ENCODE measurements around the gene SPG7.

SPG7 gene

GRCh38 chr16:89534252-89534756 lies 26.1 kb downstream of the SPG7 start:
- TF ChIP-seq ZNF560 (tag by site-specific recombination; IDR thresholded peaks at IDR 0.05; ENCODE audit: borderline replicate concordance) (no peak), ZNF324 (tag by site-specific recombination; IDR thresholded peaks at IDR 0.05) (no peak), ZNF223 (tag by site-specific recombination; IDR thresholded peaks at IDR 0.05) (no peak), ZNF18 (tag by site-specific recombination; IDR thresholded peaks at IDR 0.05) (no peak), ZNF704 (tag by site-specific recombination; IDR thresholded peaks at IDR 0.05) (no peak), ZNF513 (tag by site-specific recombination; IDR thresholded peaks at IDR 0.05) (no peak), ZNF146 (tag by site-specific recombination; IDR thresholded peaks at IDR 0.05) (no peak), HOXA7 (CRISPR knock-in tag; IDR thresholded peaks at IDR 0.05; ENCODE audit: borderline replicate concordance) (no peak), SP2 (tag by site-specific recombination; IDR thresholded peaks at IDR 0.05) (no peak)
- ChIA-PET CTCF (no interaction called here), POLR2A (interaction anchor here (0.5 kb wide), 1 partner anchor 25 kb away, joined by 3 read pairs; no protein-coding TSS in a partner anchor)
- Histone ChIP-seq H3K4me1 (ENCODE audit: control insufficient read depth, insufficient read depth, low read length) (no peaks in the 10 kb centered on the region), H3K36me3 (ENCODE audit: control insufficient read depth in 2 of 2, insufficient read depth in 1 of 2, low read length in 2 of 2) (peaks cover 19 to 91% of the 10 kb centered on the region in 2 experiments; a peak in 2 of 3 replicates), H3K9me3 (ENCODE audit: control insufficient read depth, insufficient read depth, low read depth, low read length) (no peaks in the 10 kb centered on the region), H3K4me3 (ENCODE audit: low read depth, low read length) (no peak overlapping the region), H3K27ac (ENCODE audit: extremely low read depth, low read depth, low read length) (no peak overlapping the region)

GRCh38 chr16:89536371-89536770 lies 28.2 kb downstream of the SPG7 start:
- TF ChIP-seq RBAK (tag by site-specific recombination; IDR thresholded peaks at IDR 0.05), result no peak
- TF ChIP-seq KLF8 (tag by site-specific recombination; IDR thresholded peaks at IDR 0.05), result peak; percentile 31; the same call in 1 of the 2 replicates
- TF ChIP-seq ZBTB49 (tag by site-specific recombination; IDR thresholded peaks at IDR 0.05; ENCODE audit: low read depth), result no peak
- Histone ChIP-seq H3K36me3 (ENCODE audit: control insufficient read depth in 2 of 2, insufficient read depth in 1 of 2, low read length in 2 of 2) (peaks cover 15 to 90% of the 10 kb centered on the region in 2 experiments; a peak in 2 of 3 replicates), H3K27ac (ENCODE audit: extremely low read depth, low read depth, low read length) (no peak overlapping the region), H3K4me1 (ENCODE audit: control insufficient read depth, insufficient read depth, low read length) (no peaks in the 10 kb centered on the region), H3K9me3 (ENCODE audit: control insufficient read depth, insufficient read depth, low read depth, low read length) (no peaks in the 10 kb centered on the region), H3K4me3 (ENCODE audit: low read depth, low read length) (no peak overlapping the region)
- CTCF ChIA-PET, result no interaction called here
- POLR2A ChIA-PET, result no interaction called here

- Histone ChIP-seq H3K4me3 (ENCODE audit: low read depth, low read length) (no peak overlapping the region), H3K9me3 (ENCODE audit: control insufficient read depth, insufficient read depth, low read depth, low read length) (no peaks in the 10 kb centered on the region), H3K27ac (ENCODE audit: extremely low read depth, low read depth, low read length) (no peak overlapping the region), H3K4me1 (ENCODE audit: control insufficient read depth, insufficient read depth, low read length) (no peaks in the 10 kb centered on the region), H3K36me3 (ENCODE audit: control insufficient read depth in 2 of 2, insufficient read depth in 1 of 2, low read length in 2 of 2) (peaks cover 11 to 90% of the 10 kb centered on the region in 2 experiments; a peak in 2 of 3 replicates)
- ChIA-PET CTCF (interaction anchor here (0.8 to 0.9 kb wide), 2 partner anchors 15 to 297 kb away, joined by 3 to 6 read pairs; no protein-coding TSS in a partner anchor), POLR2A (interaction anchor here (0.5 to 0.6 kb wide), 2 partner anchors 9 to 23 kb away, joined by 3 to 7 read pairs; no protein-coding TSS in a partner anchor)
- no peak for TF ChIP-seq KLF1 (tag by site-specific recombination; IDR thresholded peaks at IDR 0.05)
- TF ChIP-seq ZNF148 (tag by site-specific recombination; IDR thresholded peaks at IDR 0.05; ENCODE audit: borderline replicate concordance), result no peak
- TF ChIP-seq ELK4 (IDR thresholded peaks at IDR 0.05; ENCODE audit: borderline replicate concordance, low read depth, low read length), result no peak
- no peak for TF ChIP-seq ZNF639 (tag by site-specific recombination; IDR thresholded peaks at IDR 0.05)
Observed at GRCh38 chr16:89536886-89537548, 28.8 kb downstream of the SPG7 start.

Data from HEK293 (cell line).